ENCODE measurements around the gene PLA2G2D. TPM values are rescaled to one million over a fixed set of nuclear protein-coding genes. Genes with fewer than 3 reads are reported as not detected.
"Not testable (repeated sequence)": the region's sequence is repeated elsewhere in the genome, so short reads cannot be mapped to it uniquely, and the experiment has no call there.

PLA2G2D gene
- total RNA-seq, 1 experiment from 2014 or later = not detected

DNA sequence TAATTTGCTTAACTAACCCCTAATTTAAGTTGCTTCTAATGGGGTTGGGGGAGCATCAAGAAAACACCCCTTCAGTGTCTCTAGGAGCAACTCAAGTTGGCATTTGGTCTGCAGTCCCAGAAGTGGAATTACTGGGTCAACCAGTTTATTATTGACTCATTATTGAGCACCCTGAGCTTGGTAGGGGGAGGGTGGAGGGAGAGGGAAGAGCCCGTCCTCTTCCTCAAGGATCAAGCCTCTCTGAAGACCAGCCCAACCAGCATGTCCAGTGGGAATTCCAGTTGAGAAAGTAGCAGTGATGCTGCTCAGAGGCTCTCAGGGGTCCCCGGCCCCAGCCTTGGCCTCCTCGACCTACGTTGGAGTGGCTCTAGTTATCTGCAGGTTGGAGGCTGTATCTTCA is 17.7 kb upstream of the PLA2G2D start:
- no peaks in the 10 kb centered on the region for H3K36me3 ChIP-seq (replicated peaks; ENCODE audit: control insufficient read depth, insufficient read depth, low read length)
- no peak for DNase-seq

DNA sequence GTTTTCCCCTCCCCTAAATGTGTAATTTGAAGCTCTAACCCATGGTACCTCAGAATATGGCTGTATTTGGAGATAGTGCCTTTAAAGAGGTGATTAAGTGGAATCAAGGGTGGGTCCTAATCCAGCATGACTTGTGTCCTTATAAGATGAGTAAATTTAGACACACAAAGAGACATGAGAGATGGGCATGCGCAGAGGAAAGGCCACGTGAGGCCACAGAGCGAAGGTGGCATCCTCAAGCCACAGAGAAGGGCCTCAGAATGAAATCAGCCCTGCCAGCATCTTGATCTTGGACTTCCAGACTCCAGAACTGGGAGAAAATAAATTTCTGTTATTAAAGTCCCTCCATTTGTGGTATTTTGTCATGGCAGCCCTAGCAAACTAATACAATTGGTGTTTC is 16.9 kb upstream of the PLA2G2D start:
- Histone ChIP-seq H3K36me3 (replicated peaks; ENCODE audit: control insufficient read depth, insufficient read depth, low read length) (no peaks in the 10 kb centered on the region), H3K27me3 (ENCODE audit: control insufficient read depth, insufficient read depth, low read length) (no peaks in the 10 kb centered on the region), H3K4me3 (ENCODE audit: insufficient read depth, low read depth, low read length) (no peak overlapping the region)
- no peak for DNase-seq

More for the DNA sequence above, 17.7 kb upstream of the PLA2G2D start:
- Histone ChIP-seq H3K27me3 (ENCODE audit: control insufficient read depth, insufficient read depth, low read length) (no peaks in the 10 kb centered on the region), H3K4me3 (ENCODE audit: insufficient read depth, low read depth, low read length) (no peak overlapping the region)

DNA sequence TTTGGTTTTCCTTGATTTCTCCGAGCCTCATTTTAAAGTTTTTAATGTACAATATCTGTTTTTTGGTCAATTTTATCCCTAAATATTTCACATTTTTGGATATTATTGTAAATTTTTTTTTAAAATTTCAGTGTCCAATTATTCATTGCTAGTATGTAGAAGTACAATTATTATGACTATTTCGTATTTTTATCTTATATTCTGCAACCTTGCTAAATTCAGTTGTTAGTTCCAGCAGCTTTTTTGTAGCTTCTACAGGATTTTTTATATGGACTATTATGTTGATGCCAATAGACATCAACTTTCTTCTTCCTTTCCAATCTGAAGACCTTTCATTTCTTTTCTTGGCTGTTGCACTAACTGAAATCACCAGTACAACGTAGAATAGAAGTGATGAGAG is 15.7 kb upstream of the PLA2G2D start:
- Histone ChIP-seq H3K4me3 (ENCODE audit: insufficient read depth, low read depth, low read length) (no peak overlapping the region), H3K27me3 (ENCODE audit: control insufficient read depth, insufficient read depth, low read length) (no peaks in the 10 kb centered on the region), H3K36me3 (replicated peaks; ENCODE audit: control insufficient read depth, insufficient read depth, low read length) (no peaks in the 10 kb centered on the region)
- no peak for DNase-seq

DNA sequence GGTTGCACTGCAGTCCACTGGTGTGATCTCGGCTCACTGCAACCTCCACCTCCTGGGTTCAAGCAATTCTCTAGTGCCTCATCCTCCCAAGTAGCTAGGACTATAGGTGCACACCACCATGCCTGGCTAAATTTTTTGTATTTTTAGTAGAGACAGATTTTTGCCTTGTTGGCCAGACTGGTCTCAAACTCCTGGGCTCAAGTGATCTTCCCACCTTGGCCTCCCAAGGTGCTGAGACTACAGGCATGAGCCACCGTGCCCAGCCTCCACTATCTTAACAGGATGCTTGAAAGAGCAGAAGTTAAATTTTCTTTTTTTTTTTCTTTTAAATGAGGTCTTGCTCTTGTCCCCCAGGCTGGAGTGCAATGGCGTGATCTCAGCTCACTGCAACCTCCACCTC is 11.2 kb upstream of the PLA2G2D start:
- H3K4me3 ChIP-seq (ENCODE audit: insufficient read depth, low read depth, low read length); H3K36me3 ChIP-seq (replicated peaks; ENCODE audit: control insufficient read depth, insufficient read depth, low read length); H3K27me3 ChIP-seq (ENCODE audit: control insufficient read depth, insufficient read depth, low read length); DNase-seq: not testable (repeated sequence)

DNA sequence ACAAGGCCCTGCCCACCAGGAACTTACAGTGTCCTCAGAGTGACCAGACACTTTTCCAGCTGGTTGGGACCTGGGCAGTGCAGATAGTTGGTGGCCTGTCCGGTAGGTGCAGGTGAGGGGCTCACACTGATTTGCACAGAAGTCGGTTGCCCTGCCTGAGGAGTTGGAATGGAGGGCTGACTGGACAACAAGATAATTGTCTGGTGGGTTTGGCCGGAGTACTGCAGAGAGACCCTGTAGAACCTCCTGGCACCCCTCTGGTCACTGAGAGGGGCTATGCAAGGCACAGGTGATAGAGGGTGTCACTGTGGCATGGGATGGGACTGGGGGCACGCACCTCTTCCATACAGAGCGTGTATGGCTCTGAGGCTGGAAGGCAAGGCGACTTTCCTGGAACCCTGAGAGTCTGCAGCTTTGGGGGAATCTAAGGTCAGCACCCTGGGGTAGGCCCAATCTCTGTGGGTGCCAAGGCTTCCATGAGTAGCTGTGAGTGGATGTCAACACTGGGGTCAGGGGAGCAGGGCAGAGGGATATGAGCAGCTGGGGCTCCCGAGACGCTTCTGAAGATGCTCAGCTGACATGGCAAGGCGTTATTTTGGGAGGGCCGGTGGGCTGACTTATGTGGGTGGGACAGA is 7.6 kb upstream of the PLA2G2D start:
- DNase-seq = no peak
- Histone ChIP-seq H3K36me3 (replicated peaks; ENCODE audit: control insufficient read depth, insufficient read depth, low read length) (no peaks in the 10 kb centered on the region), H3K27me3 (ENCODE audit: control insufficient read depth, insufficient read depth, low read length) (no peaks in the 10 kb centered on the region; the same call in 1 of the 2 replicates), H3K4me3 (ENCODE audit: insufficient read depth, low read depth, low read length) (no peak overlapping the region)

DNA sequence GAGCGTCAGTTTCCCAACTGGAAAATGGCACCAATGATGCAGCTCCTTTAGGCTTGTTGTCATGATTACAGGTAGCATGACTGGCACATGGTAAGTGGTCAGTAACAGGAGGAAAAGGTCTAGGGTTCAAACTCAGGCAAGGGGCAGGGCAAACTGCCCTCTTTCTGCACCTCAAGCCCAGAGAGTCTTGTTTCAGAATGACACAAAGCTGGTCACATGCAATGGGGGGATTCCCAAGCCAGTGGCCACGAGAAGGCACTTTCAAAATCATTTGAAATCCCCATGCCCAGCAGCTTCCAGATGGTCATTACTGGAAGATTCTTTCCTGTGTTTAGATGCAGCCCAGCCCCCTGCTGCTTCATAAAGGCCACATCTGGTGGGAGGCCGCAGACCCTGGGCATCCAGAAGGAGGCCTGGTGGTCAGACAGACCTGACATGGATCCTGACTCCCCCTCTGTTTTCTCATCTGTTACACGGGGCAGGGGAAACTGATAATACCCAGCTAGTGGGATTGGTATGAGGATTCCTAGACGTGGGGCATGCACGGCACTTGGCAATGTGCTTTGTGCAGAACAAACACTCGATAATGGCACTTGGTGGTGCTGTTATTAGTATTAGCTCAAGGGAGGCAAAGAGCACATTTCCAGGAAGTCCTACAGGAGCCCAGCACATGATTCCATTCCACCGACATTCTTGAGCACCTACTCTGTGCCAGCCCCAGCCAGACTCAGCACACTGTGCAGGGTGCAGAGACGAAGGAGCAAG is 6.9 kb upstream of the PLA2G2D start:
- Histone ChIP-seq H3K36me3 (replicated peaks; ENCODE audit: control insufficient read depth, insufficient read depth, low read length) (no peaks in the 10 kb centered on the region), H3K4me3 (ENCODE audit: insufficient read depth, low read depth, low read length) (no peak overlapping the region), H3K27me3 (ENCODE audit: control insufficient read depth, insufficient read depth, low read length) (no peaks in the 10 kb centered on the region; the same call in 1 of the 2 replicates)
- DNase-seq = no peak

DNA sequence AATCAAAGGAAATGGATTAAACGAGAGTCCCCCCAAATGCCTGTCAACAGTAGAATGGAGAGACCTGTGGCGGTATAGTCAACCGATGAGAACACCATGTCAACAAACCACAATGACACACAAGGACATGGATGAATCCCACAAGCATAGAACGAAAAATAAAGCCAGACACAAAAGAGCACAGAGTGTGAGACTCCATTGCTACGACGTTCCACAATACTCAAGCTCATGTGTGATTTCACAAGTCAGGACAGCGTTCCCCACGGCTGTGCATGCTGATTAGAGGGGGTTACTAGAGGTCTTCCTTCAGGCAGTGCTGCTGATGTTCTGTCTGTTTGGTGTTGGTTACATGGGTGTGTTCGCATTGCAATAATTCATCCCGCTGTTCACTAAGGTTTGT is 5.8 kb upstream of the PLA2G2D start:
- no peaks in the 10 kb centered on the region for H3K36me3 ChIP-seq (replicated peaks; ENCODE audit: control insufficient read depth, insufficient read depth, low read length)
- H3K4me3 ChIP-seq (ENCODE audit: insufficient read depth, low read depth, low read length) = no peak overlapping the region
- H3K27me3 ChIP-seq (ENCODE audit: control insufficient read depth, insufficient read depth, low read length) = no peaks in the 10 kb centered on the region; the same call in 1 of the 2 replicates
- DNase-seq = no peak

DNA sequence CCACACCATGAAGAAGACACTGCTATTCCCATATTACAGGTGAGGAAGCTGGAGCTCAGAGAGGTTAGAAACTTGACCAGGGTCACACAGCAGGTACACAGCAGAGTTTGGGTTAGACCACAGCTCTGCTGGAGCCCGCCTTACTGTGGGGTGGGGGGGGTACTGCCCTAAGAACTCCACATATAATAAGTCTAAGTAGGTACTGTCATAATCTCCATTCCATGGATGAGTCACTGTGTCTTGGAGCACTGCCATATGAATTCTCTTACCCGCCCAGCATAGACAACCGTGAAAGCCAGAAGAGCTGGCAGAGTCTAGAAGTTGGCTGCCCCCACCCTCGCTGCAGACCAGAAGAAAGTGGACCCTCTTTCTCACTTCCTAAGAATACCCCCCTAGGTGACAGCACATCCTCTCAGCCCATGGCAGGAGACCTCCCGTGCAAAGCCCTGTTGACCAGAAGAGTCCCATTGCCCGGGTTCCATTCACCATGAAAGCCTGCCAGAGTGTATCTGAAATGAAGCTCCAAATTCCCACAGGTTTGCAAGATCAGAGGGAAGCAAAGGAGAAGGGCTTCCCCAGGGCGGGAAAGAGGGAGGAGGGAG is 5.2 kb upstream of the PLA2G2D start:
- DNase-seq = no peak
- no peak overlapping the region for H3K4me3 ChIP-seq (ENCODE audit: insufficient read depth, low read depth, low read length)
- no peaks in the 10 kb centered on the region; the same call in 1 of the 2 replicates for H3K27me3 ChIP-seq (ENCODE audit: control insufficient read depth, insufficient read depth, low read length)
- H3K36me3 ChIP-seq (replicated peaks; ENCODE audit: control insufficient read depth, insufficient read depth, low read length) = no peaks in the 10 kb centered on the region

DNA sequence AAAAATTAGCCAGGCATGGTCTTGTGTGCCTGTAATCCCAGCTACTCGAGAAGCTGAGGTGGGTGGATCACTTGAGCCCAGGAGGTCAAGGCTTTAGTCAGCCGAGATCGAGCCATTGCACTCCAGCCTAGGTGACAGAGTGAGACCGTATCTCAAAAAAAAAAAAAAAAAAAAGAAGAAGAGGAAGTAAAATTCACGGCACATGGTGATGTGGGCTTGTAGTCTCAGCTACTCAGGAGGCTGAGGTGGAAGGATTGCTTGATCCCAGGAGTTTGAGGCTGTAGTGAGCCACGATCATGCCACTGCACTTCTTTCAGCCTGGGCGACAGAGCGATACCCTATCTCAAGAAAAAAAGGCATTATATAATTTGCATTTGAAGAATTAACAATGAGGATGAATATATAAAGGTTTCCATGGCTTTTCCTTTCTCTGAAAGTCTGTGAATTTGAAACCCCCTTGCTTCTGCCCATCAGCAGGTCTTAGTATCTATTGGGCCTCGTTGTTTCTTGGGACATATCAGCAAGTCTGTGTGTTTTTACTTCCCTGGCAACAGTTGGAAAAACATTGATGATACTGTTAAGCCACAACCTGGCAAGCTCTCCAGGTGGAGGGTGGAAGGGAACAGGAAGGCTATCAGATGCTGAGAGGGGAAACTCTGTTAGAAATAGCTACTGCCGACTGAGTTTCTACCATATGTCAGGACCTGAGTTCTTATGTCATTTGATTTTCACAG is 4.6 kb upstream of the PLA2G2D start:
- Histone ChIP-seq H3K36me3 (replicated peaks; ENCODE audit: control insufficient read depth, insufficient read depth, low read length) (no peaks in the 10 kb centered on the region), H3K4me3 (ENCODE audit: insufficient read depth, low read depth, low read length) (no peak overlapping the region), H3K27me3 (ENCODE audit: control insufficient read depth, insufficient read depth, low read length) (no peaks in the 10 kb centered on the region; the same call in 1 of the 2 replicates)
- no peak for DNase-seq

DNA sequence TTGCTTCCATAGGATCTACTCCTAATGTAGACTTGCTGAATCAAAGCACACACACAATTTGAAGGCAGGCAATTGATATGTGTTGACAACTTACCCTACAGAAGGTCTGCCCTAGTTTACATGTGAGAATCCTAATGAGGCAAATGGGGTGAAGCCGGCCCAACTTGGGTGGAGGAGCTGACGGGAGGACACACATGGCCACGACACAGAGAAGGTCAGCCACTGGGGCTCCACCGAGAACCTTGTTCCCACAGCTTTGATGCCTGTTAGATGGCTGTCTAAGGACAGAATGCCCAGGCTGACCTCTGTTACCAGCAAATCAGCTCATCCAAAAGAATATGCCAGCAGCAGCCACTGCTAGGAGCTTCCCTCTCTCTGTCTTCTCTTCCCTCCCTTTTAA is 1.5 kb upstream of the PLA2G2D start:
- H3K4me3 ChIP-seq (ENCODE audit: insufficient read depth, low read depth, low read length) = no peak overlapping the region
- no peaks in the 10 kb centered on the region for H3K36me3 ChIP-seq (replicated peaks; ENCODE audit: control insufficient read depth, insufficient read depth, low read length)
- no peaks in the 10 kb centered on the region; the same call in 1 of the 2 replicates for H3K27me3 ChIP-seq (ENCODE audit: control insufficient read depth, insufficient read depth, low read length)
- DNase-seq = no peak

DNA sequence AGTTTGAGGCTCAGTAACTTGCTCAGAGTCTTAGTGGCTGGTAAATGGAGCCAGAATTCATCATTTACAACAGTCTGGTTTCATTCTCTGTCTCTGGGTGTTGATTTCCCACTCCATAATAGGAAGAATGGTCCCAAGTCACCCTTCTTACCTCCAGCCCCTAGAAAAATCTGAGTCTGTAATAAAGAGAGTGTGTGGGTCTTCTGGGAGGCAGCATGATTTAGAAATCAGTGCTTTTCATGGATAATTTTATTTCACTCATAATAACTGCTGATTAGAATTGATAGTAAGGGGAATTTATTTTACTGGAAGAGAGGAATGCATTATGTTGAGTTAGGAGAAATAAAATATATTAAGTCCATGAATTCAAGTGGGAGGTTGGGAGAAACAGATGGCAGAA is 2.1 kb downstream of the PLA2G2D start:
- Histone ChIP-seq H3K36me3 (replicated peaks; ENCODE audit: control insufficient read depth, insufficient read depth, low read length) (no peaks in the 10 kb centered on the region), H3K27me3 (ENCODE audit: control insufficient read depth, insufficient read depth, low read length) (no peaks in the 10 kb centered on the region; the same call in 1 of the 2 replicates), H3K4me3 (ENCODE audit: insufficient read depth, low read depth, low read length) (no peak overlapping the region)
- DNase-seq = no peak

DNA sequence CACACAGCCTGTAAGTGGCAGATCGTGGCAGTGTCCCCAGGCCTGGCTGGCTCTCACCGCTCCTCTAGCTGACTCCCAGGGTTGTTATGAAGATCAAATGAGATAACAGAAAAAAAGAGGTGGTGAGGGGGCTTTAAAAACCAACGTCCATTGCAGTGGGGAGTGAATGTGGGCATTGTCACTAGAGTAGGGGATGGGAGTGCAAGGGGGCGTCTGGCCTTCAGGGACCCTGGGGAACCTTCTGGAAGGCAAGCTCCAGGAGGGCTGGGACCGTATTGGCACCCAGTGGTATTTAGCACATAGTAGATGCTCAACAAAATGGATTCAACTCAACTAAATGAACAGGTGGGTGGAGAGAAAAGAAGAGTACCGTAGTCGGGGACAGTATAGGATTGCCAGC is 3.4 kb downstream of the PLA2G2D start:
- H3K27me3 ChIP-seq (ENCODE audit: control insufficient read depth, insufficient read depth, low read length) = no peaks in the 10 kb centered on the region; the same call in 1 of the 2 replicates
- H3K4me3 ChIP-seq (ENCODE audit: insufficient read depth, low read depth, low read length) = no peak overlapping the region
- no peak for DNase-seq
- no peaks in the 10 kb centered on the region for H3K36me3 ChIP-seq (replicated peaks; ENCODE audit: control insufficient read depth, insufficient read depth, low read length)

DNA sequence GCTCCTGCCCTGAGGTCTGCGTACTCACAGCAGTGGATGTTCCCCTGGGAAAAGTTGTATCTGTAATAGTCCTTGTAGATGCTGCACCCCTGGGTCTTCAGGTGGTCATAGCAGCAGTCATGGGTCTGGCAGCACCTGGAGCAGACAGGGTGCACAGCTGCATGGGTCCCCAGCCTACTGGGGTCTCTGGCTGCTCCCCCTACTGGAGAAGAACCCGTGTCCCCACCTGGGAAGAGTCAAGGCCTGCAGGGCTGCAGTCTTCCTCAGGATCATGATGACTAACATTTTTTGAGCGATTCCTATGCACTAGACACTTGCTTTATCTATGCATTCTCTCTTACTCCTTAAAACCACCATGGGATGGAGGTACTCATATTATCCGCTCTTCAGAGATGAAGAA is 3.9 kb downstream of the PLA2G2D start:
- peak; percentile 68 for DNase-seq
- H3K4me3 ChIP-seq (ENCODE audit: insufficient read depth, low read depth, low read length) = no peak overlapping the region
- H3K27me3 ChIP-seq (ENCODE audit: control insufficient read depth, insufficient read depth, low read length) = no peaks in the 10 kb centered on the region; the same call in 1 of the 2 replicates
- no peaks in the 10 kb centered on the region for H3K36me3 ChIP-seq (replicated peaks; ENCODE audit: control insufficient read depth, insufficient read depth, low read length)

DNA sequence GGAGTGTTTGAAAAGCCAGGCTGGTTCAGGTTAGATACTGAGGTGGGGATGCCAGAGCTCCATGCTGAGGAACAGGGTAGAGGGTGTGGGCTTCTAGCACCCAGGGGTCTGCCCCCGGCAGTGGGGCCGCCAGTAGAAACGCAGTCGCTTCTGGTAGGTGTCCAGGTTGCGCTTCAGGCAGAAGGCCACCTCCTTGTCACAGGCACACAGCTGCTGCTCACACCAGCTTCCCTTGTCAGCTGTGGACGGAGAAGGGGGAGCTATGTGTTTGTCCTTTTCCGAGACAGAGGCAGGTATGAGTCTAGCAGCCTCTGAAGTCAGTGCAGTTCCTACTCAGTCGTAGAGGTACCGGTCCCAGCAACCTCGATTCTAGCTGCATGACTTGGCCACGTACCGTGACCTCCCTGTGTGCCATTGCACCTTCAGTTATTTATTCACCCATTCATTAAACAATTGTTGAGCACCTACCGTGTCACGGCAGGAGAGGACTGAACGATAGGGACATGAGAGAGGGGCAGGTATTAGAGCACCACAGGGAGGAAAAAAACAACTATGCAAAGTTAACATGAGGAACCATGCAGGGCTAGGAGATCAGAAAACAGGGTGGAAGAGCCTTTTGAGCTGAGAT is 5.2 kb downstream of the PLA2G2D start:
- Histone ChIP-seq H3K36me3 (replicated peaks; ENCODE audit: control insufficient read depth, insufficient read depth, low read length) (no peaks in the 10 kb centered on the region), H3K27me3 (ENCODE audit: control insufficient read depth, insufficient read depth, low read length) (no peaks in the 10 kb centered on the region; the same call in 1 of the 2 replicates), H3K4me3 (ENCODE audit: insufficient read depth, low read depth, low read length) (no peak overlapping the region)
- DNase-seq = no peak

All from H7 (cell line).